ENCODE results near the gene ABTB2.

ABTB2 gene

GRCh38 chr11:34184505-34185015 lies 173.2 kb downstream of the ABTB2 start:
- CTCF ChIA-PET: interaction anchor here (0.7 kb wide), 1 partner anchor 318 kb away, joined by 3 read pairs; no protein-coding TSS in a partner anchor
- DNase-seq (ENCODE audit: extremely low spot score): no peak
- POLR2A ChIA-PET: no interaction called here
- TF ChIP-seq ARNT (IDR thresholded peaks at IDR 0.05): no peak
- no peak for TF ChIP-seq LEF1 (IDR thresholded peaks at IDR 0.05; ENCODE audit: borderline replicate concordance)
- TF ChIP-seq HDGF (IDR thresholded peaks at IDR 0.05; ENCODE audit: borderline replicate concordance): no peak
- no peak for TF ChIP-seq BHLHE40 (IDR thresholded peaks at IDR 0.05; ENCODE audit: borderline replicate concordance)
- TF ChIP-seq SP1 (IDR thresholded peaks at IDR 0.05): no peak
- no peak for TF ChIP-seq FOXK2 (IDR thresholded peaks at IDR 0.05)
- TF ChIP-seq FOXM1 (IDR thresholded peaks at IDR 0.05; ENCODE audit: borderline replicate concordance): no peak
- no peak for TF ChIP-seq NFRKB (IDR thresholded peaks at IDR 0.05)
- TF ChIP-seq SUZ12 (IDR thresholded peaks at IDR 0.05): no peak
- no peak for TF ChIP-seq FOXA1 (IDR thresholded peaks at IDR 0.05)
- no peak for TF ChIP-seq PKNOX1 (IDR thresholded peaks at IDR 0.05)
- TF ChIP-seq TARDBP (IDR thresholded peaks at IDR 0.05): no peak
- TF ChIP-seq L3MBTL2 (conservative IDR thresholded peaks at IDR 0.05): no peak
- TF ChIP-seq CTBP1 (IDR thresholded peaks at IDR 0.05; ENCODE audit: borderline replicate concordance): no peak

GRCh38 chr11:34183848-34184391 lies 173.9 kb downstream of the ABTB2 start:
- TF ChIP-seq L3MBTL2 (conservative IDR thresholded peaks at IDR 0.05) (no peak), SUZ12 (IDR thresholded peaks at IDR 0.05) (no peak), TARDBP (IDR thresholded peaks at IDR 0.05) (no peak), FOXA1 (IDR thresholded peaks at IDR 0.05) (no peak), HDGF (IDR thresholded peaks at IDR 0.05; ENCODE audit: borderline replicate concordance) (no peak), CTBP1 (IDR thresholded peaks at IDR 0.05; ENCODE audit: borderline replicate concordance) (no peak), LEF1 (IDR thresholded peaks at IDR 0.05; ENCODE audit: borderline replicate concordance) (no peak), BHLHE40 (IDR thresholded peaks at IDR 0.05; ENCODE audit: borderline replicate concordance) (no peak), ZNF384 (IDR thresholded peaks at IDR 0.05) (no peak), SP1 (IDR thresholded peaks at IDR 0.05) (no peak), PKNOX1 (IDR thresholded peaks at IDR 0.05) (no peak), FOXM1 (IDR thresholded peaks at IDR 0.05; ENCODE audit: borderline replicate concordance) (no peak), ELF4 (IDR thresholded peaks at IDR 0.05) (no peak), NFRKB (IDR thresholded peaks at IDR 0.05) (no peak), ARNT (IDR thresholded peaks at IDR 0.05) (no peak), FOXK2 (IDR thresholded peaks at IDR 0.05) (no peak)
- CTCF ChIA-PET: interaction anchor here (0.7 kb wide), 1 partner anchor 318 kb away, joined by 3 read pairs; no protein-coding TSS in a partner anchor
- DNase-seq (ENCODE audit: extremely low spot score): no peak
- POLR2A ChIA-PET: no interaction called here

- no peak for DNase-seq (ENCODE audit: extremely low spot score)
- POLR2A ChIA-PET: interaction anchor here (0.9 kb wide), 1 partner anchor 126 kb away, joined by 3 read pairs; no protein-coding TSS in a partner anchor
- CTCF ChIA-PET: interaction anchor here (0.9 kb wide), 1 partner anchor 9 kb away, joined by 3 read pairs; no protein-coding TSS in a partner anchor
- TF ChIP-seq FOXA1 (IDR thresholded peaks at IDR 0.05): no peak
- no peak for TF ChIP-seq SP1 (IDR thresholded peaks at IDR 0.05)
- no peak for TF ChIP-seq L3MBTL2 (conservative IDR thresholded peaks at IDR 0.05)
- TF ChIP-seq ZNF384 (IDR thresholded peaks at IDR 0.05): no peak
- TF ChIP-seq SUZ12 (IDR thresholded peaks at IDR 0.05): no peak
- TF ChIP-seq LEF1 (IDR thresholded peaks at IDR 0.05; ENCODE audit: borderline replicate concordance): no peak
- TF ChIP-seq CTBP1 (IDR thresholded peaks at IDR 0.05; ENCODE audit: borderline replicate concordance): no peak
- TF ChIP-seq ARNT (IDR thresholded peaks at IDR 0.05): no peak
- TF ChIP-seq FOXM1 (IDR thresholded peaks at IDR 0.05; ENCODE audit: borderline replicate concordance): no peak
- no peak for TF ChIP-seq BHLHE40 (IDR thresholded peaks at IDR 0.05; ENCODE audit: borderline replicate concordance)
- no peak for TF ChIP-seq TARDBP (IDR thresholded peaks at IDR 0.05)
- TF ChIP-seq NFRKB (IDR thresholded peaks at IDR 0.05): no peak
- TF ChIP-seq PKNOX1 (IDR thresholded peaks at IDR 0.05): no peak
- TF ChIP-seq ELF4 (IDR thresholded peaks at IDR 0.05): no peak
- TF ChIP-seq FOXK2 (IDR thresholded peaks at IDR 0.05): no peak
Observed at GRCh38 chr11:34182921-34183685, 174.7 kb downstream of the ABTB2 start.

DNA sequence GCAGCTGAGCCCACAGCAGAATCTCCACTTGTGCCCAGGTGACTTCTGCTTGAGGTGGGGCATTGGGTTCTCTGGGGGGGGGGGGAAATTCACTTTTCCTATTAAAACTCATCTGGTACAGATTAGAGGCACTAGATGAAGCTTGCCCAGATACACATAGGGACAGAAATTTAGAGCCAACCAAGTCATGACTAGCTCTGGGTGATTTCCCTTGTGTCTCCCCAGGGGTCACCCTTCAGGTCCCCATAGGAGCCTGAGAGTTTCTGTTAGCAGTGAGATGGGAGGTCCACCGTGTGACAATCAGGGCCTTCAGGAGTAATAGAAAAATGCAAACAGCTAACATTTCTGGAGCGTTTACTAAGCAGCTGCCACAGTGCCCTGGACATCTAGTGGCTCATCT lies 175.4 kb downstream of the ABTB2 start:
- CTCF ChIA-PET: interaction anchor here (0.9 kb wide), 1 partner anchor 8 kb away, joined by 3 read pairs; no protein-coding TSS in a partner anchor

More for the DNA sequence above, 175.4 kb downstream of the ABTB2 start:
- no peak for TF ChIP-seq HDGF (IDR thresholded peaks at IDR 0.05; ENCODE audit: borderline replicate concordance)
- no peak for TF ChIP-seq CTBP1 (IDR thresholded peaks at IDR 0.05; ENCODE audit: borderline replicate concordance)
- no peak for TF ChIP-seq ARNT (IDR thresholded peaks at IDR 0.05)
- no peak for TF ChIP-seq FOXM1 (IDR thresholded peaks at IDR 0.05; ENCODE audit: borderline replicate concordance)
- no peak for TF ChIP-seq PKNOX1 (IDR thresholded peaks at IDR 0.05)
- POLR2A ChIA-PET: interaction anchor here (0.9 kb wide), 1 partner anchor 127 kb away, joined by 3 read pairs; no protein-coding TSS in a partner anchor
- no peak for DNase-seq (ENCODE audit: extremely low spot score)

All from HEK293T (cell line).